Liver (tissue), 3 donors: ENCODE data around the gene TRIM16.
"Not testable (repeated sequence)": the region's sequence is repeated elsewhere in the genome, so short reads cannot be mapped to it uniquely, and the experiment has no call there.

Experiments used
- EGR1 ChIP-seq, 2 donors: IDR thresholded peaks; 2 replicates each; pipeline ENCODE4 v1.6.1; 2016 to 2018; ENCODE audit warnings: antibody characterized with exemption in 2 of 2, low read depth in 2 of 2
- FOXA1 ChIP-seq: IDR thresholded peaks from 2 replicates; pipeline ENCODE4 v1.6.1; 2016; ENCODE audit warnings: antibody characterized with exemption
- GABPA ChIP-seq, 2 donors: IDR thresholded peaks in 1 of 2; conservative IDR thresholded peaks in 1 of 2; 2 replicates each; pipeline ENCODE4 v1.6.1; 2016; ENCODE audit warnings: antibody characterized with exemption in 2 of 2, mild to moderate bottlenecking in 1 of 2, moderate library complexity in 1 of 2
- JUND ChIP-seq, 2 donors: IDR thresholded peaks; 2 replicates each; pipeline ENCODE4 v1.6.1; 2016; ENCODE audit warnings: antibody characterized with exemption in 2 of 2
- NR2F2 ChIP-seq: IDR thresholded peaks from 2 replicates; pipeline ENCODE4 v1.6.1; 2016; ENCODE audit warnings: antibody characterized with exemption
- RXRA ChIP-seq, 2 donors: IDR thresholded peaks; 2 replicates each; pipeline ENCODE4 v1.6.1; 2017 to 2018; ENCODE audit warnings: antibody characterized with exemption in 2 of 2, mild to moderate bottlenecking in 1 of 2
- TAF1 ChIP-seq: conservative IDR thresholded peaks from 2 replicates; pipeline ENCODE4 v1.6.1; 2016; ENCODE audit warnings: antibody characterized with exemption, mild to moderate bottlenecking
- YY1 ChIP-seq: IDR thresholded peaks from 2 replicates; pipeline ENCODE4 v1.6.1; 2016; ENCODE audit warnings: antibody characterized with exemption, mild to moderate bottlenecking
- TF ChIP-seq, protein P1 (sequence below): IDR thresholded peaks from 2 replicates; pipeline ENCODE4 v1.6.1; 2016; ENCODE audit warnings: antibody characterized with exemption, mild to moderate bottlenecking
- TF ChIP-seq, protein P2 (sequence below): fragments of 150-350 bp; IDR thresholded peaks from 2 replicates; pipeline ENCODE4 v1.5.1; 2017; ENCODE audit warnings: improper control_type of control experiment, low read depth, low read length; ENCODE audit not compliant: missing input control
- TF ChIP-seq, protein P3 (sequence below): IDR thresholded peaks from 2 replicates; pipeline ENCODE4 v1.6.1; 2016; ENCODE audit warnings: antibody characterized with exemption
- TF ChIP-seq, protein P4 (sequence below): IDR thresholded peaks from 2 replicates; pipeline ENCODE4 v1.6.1; 2016; ENCODE audit warnings: antibody characterized with exemption
- donor health status: healthy.
- donor health status: healthy.

DNA sequence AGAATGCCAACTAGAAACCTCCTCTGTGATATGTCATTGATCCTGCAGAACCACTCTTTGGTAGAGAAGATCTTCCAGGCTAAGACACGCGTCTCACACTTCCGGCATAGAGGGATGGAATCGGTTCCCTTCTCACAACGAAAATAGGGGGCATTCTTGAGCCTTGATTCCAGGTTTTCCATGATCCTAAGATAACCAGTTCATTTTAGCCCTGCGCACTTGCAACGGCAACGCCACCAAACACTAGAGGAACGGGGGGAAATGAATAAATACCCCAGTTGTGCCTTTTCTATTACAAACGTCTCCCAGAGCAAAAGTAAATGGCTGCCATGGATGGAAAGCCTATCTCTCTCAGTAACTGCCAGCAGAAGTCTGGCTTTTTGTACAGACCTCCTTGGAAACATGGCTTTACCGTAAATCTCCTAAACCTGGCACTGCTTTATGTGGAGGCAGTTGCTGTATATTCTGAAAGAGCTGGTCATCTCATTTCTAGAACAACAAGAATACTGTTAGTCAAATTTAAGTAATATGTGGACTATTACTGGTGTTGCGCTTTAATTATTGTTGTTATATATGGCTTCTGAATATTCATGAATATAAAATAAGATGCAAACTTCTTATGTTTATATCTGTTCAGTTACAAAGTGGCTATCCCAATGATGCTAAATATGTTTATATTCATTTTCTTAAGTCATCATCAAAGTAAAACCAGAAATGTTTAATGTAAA is 64.6 kb downstream of the TRIM16 start, which contains the start of gene FBXW10B:
- TF ChIP-seq TAF1; RXRA (IDR thresholded peaks at IDR 0.05); GABPA (IDR thresholded peaks at IDR 0.05 in 1 of 2, conservative IDR thresholded peaks at IDR 0.05 in 1 of 2); YY1; NR2F2; FOXA1; JUND (IDR thresholded peaks at IDR 0.05); EGR1 (IDR thresholded peaks at IDR 0.05; ENCODE audit: low read depth in 2 of 2): not testable (repeated sequence)
- TF ChIP-seq, protein P1, sequence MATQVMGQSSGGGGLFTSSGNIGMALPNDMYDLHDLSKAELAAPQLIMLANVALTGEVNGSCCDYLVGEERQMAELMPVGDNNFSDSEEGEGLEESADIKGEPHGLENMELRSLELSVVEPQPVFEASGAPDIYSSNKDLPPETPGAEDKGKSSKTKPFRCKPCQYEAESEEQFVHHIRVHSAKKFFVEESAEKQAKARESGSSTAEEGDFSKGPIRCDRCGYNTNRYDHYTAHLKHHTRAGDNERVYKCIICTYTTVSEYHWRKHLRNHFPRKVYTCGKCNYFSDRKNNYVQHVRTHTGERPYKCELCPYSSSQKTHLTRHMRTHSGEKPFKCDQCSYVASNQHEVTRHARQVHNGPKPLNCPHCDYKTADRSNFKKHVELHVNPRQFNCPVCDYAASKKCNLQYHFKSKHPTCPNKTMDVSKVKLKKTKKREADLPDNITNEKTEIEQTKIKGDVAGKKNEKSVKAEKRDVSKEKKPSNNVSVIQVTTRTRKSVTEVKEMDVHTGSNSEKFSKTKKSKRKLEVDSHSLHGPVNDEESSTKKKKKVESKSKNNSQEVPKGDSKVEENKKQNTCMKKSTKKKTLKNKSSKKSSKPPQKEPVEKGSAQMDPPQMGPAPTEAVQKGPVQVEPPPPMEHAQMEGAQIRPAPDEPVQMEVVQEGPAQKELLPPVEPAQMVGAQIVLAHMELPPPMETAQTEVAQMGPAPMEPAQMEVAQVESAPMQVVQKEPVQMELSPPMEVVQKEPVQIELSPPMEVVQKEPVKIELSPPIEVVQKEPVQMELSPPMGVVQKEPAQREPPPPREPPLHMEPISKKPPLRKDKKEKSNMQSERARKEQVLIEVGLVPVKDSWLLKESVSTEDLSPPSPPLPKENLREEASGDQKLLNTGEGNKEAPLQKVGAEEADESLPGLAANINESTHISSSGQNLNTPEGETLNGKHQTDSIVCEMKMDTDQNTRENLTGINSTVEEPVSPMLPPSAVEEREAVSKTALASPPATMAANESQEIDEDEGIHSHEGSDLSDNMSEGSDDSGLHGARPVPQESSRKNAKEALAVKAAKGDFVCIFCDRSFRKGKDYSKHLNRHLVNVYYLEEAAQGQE: not testable (repeated sequence)
- TF ChIP-seq, protein P2, sequence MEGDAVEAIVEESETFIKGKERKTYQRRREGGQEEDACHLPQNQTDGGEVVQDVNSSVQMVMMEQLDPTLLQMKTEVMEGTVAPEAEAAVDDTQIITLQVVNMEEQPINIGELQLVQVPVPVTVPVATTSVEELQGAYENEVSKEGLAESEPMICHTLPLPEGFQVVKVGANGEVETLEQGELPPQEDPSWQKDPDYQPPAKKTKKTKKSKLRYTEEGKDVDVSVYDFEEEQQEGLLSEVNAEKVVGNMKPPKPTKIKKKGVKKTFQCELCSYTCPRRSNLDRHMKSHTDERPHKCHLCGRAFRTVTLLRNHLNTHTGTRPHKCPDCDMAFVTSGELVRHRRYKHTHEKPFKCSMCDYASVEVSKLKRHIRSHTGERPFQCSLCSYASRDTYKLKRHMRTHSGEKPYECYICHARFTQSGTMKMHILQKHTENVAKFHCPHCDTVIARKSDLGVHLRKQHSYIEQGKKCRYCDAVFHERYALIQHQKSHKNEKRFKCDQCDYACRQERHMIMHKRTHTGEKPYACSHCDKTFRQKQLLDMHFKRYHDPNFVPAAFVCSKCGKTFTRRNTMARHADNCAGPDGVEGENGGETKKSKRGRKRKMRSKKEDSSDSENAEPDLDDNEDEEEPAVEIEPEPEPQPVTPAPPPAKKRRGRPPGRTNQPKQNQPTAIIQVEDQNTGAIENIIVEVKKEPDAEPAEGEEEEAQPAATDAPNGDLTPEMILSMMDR: not testable (repeated sequence)
- TF ChIP-seq, protein P3, sequence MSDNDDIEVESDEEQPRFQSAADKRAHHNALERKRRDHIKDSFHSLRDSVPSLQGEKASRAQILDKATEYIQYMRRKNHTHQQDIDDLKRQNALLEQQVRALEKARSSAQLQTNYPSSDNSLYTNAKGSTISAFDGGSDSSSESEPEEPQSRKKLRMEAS: not testable (repeated sequence)
- TF ChIP-seq, protein P4, sequence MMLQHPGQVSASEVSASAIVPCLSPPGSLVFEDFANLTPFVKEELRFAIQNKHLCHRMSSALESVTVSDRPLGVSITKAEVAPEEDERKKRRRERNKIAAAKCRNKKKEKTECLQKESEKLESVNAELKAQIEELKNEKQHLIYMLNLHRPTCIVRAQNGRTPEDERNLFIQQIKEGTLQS: not testable (repeated sequence)
